ENCODE data around the gene JARID2. TPM values are rescaled to one million over a fixed set of nuclear protein-coding genes. Genes with fewer than 3 reads are reported as not detected.

JARID2 gene
- total and polyA plus RNA-seq, 10 of the 15 experiments (the other 5 are each of a cell fraction or from before 2014, with no cell fraction given), result 4.2 to 21.6 (median 11.7) TPM

GRCh38 chr6:15398633-15399275 lies 152.9 kb downstream of the JARID2 start (continued):
- TF ChIP-seq GATAD2B (conservative IDR thresholded peaks at IDR 0.05; ENCODE audit: low read depth) (0 out of 2 replicates have a peak, but pooled peaks have one; percentile 32), RUNX3 (IDR thresholded peaks at IDR 0.05; ENCODE audit: low read length) (peak; percentile 92), CHD1 (IDR thresholded peaks at IDR 0.05; ENCODE audit: low read depth, low read length) (no peak), NBN (IDR thresholded peaks at IDR 0.05) (0 out of 2 replicates have a peak, but pooled peaks have one; percentile 17), JUNB (IDR thresholded peaks at IDR 0.05) (peak; percentile 54), BHLHE40 (IDR thresholded peaks at IDR 0.05; ENCODE audit: borderline replicate concordance in 1 of 2, low read depth in 2 of 2, low read length in 1 of 2) (0 out of 4 replicates have a peak, but pooled peaks of 1 of the 2 experiments have one; percentile 36)
- TF ChIP-seq, protein P1, sequence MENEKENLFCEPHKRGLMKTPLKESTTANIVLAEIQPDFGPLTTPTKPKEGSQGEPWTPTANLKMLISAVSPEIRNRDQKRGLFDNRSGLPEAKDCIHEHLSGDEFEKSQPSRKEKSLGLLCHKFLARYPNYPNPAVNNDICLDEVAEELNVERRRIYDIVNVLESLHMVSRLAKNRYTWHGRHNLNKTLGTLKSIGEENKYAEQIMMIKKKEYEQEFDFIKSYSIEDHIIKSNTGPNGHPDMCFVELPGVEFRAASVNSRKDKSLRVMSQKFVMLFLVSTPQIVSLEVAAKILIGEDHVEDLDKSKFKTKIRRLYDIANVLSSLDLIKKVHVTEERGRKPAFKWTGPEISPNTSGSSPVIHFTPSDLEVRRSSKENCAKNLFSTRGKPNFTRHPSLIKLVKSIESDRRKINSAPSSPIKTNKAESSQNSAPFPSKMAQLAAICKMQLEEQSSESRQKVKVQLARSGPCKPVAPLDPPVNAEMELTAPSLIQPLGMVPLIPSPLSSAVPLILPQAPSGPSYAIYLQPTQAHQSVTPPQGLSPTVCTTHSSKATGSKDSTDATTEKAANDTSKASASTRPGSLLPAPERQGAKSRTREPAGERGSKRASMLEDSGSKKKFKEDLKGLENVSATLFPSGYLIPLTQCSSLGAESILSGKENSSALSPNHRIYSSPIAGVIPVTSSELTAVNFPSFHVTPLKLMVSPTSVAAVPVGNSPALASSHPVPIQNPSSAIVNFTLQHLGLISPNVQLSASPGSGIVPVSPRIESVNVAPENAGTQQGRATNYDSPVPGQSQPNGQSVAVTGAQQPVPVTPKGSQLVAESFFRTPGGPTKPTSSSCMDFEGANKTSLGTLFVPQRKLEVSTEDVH (IDR thresholded peaks at IDR 0.05; ENCODE audit: low read depth, partially characterized antibody), result no peak
